Measurements from ENCODE around the gene LRRC8B. TPM values are rescaled to one million over a fixed set of nuclear protein-coding genes. Genes with fewer than 3 reads are reported as not detected.

Gene LRRC8B
- total RNA-seq, 2 donors from 2014 or later: 39.2 to 39.4 TPM

DNA sequence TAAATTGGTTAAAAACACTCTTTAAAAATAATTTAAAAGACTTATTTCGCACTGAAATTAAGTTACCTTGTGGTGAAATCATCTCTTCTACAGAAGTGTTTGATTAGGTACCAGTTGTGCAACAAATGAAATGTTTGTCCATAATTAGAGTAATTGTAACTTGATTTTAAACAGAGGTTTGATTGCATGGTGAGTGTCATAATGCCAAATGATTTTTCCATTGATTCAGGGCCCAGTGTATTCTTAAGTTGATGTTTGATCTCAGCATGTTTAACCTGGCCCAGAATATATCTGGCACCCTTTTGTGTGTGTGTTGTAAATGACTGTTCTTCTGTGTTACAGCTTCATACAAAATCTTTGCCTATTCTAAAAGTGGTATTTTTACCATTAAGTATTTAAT, 28.5 kb downstream of the LRRC8B start:
- WGBS, 2 experiments (ENCODE audit: insufficient coverage in 1 of 2, insufficient read length in 1 of 2): 100% methylated on average over 1 of the region's 1 CpG; no CpG with 5 or more reads in 1 of the 2 experiments
- Histone ChIP-seq H3K27me3 (ENCODE audit: control insufficient read depth, insufficient read depth, low read length, poor library complexity, severe bottlenecking) (no peaks in the 10 kb centered on the region), H3K36me3 (ENCODE audit: control insufficient read depth, insufficient read depth, low read length) (peaks cover 22% of the 10 kb centered on the region), H3K27ac (ENCODE audit: low read depth, low read length) (no peak overlapping the region), H3K9me3 (ENCODE audit: control insufficient read depth, low read length) (no peaks in the 10 kb centered on the region), H3K4me1 (ENCODE audit: control insufficient read depth, insufficient read depth, low read length) (peaks cover 5% of the 10 kb centered on the region), H3K9ac (ENCODE audit: extremely low read depth, low read length, poor library complexity, severe bottlenecking) (no peak overlapping the region), H3K4me3 (ENCODE audit: low read length) (no peak overlapping the region)
- H3K4me1 Mint-ChIP-seq: peaks cover 29% of the 10 kb centered on the region
- no peak for TF ChIP-seq CTCF (conservative IDR thresholded peaks at IDR 0.05)
- H3K4me3 Mint-ChIP-seq: no peak overlapping the region
- no peaks in the 10 kb centered on the region for H3K27me3 Mint-ChIP-seq (ENCODE audit: insufficient read depth)
- no peaks in the 10 kb centered on the region for H3K9me3 Mint-ChIP-seq
- no peak for DNase-seq
- H3K27ac Mint-ChIP-seq: no peak overlapping the region
- H3K36me3 Mint-ChIP-seq (ENCODE audit: low read depth): peaks cover 19% of the 10 kb centered on the region

GRCh38 chr1:89555550-89555949, 30.9 kb downstream of the LRRC8B start:
- H3K9ac ChIP-seq (ENCODE audit: extremely low read depth, low read length, poor library complexity, severe bottlenecking): no peak overlapping the region
- H3K4me3 Mint-ChIP-seq: no peak overlapping the region
- peaks cover 36% of the 10 kb centered on the region for H3K36me3 Mint-ChIP-seq (ENCODE audit: low read depth)
- no peak for DNase-seq
- peaks cover 15% of the 10 kb centered on the region for H3K4me1 Mint-ChIP-seq
- no peak for TF ChIP-seq CTCF (conservative IDR thresholded peaks at IDR 0.05)
- H3K9me3 Mint-ChIP-seq: peaks cover 3% of the 10 kb centered on the region
- no peaks in the 10 kb centered on the region for H3K27me3 ChIP-seq (ENCODE audit: control insufficient read depth, insufficient read depth, low read length, poor library complexity, severe bottlenecking)
- H3K27me3 Mint-ChIP-seq (ENCODE audit: insufficient read depth): no peaks in the 10 kb centered on the region
- 92 to 93% methylated on average over 1 to 2 of the region's 2 CpGs for WGBS, 2 experiments (ENCODE audit: insufficient coverage in 1 of 2, insufficient read length in 1 of 2)
- H3K27ac ChIP-seq (ENCODE audit: low read depth, low read length): no peak overlapping the region
- H3K9me3 ChIP-seq (ENCODE audit: control insufficient read depth, low read length): peaks cover 12% of the 10 kb centered on the region
- no peak overlapping the region for H3K4me3 ChIP-seq (ENCODE audit: low read length)
- H3K27ac Mint-ChIP-seq: no peak overlapping the region
- peaks cover 39% of the 10 kb centered on the region for H3K36me3 ChIP-seq (ENCODE audit: control insufficient read depth, insufficient read depth, low read length)
- no peaks in the 10 kb centered on the region for H3K4me1 ChIP-seq (ENCODE audit: control insufficient read depth, insufficient read depth, low read length)

DNA sequence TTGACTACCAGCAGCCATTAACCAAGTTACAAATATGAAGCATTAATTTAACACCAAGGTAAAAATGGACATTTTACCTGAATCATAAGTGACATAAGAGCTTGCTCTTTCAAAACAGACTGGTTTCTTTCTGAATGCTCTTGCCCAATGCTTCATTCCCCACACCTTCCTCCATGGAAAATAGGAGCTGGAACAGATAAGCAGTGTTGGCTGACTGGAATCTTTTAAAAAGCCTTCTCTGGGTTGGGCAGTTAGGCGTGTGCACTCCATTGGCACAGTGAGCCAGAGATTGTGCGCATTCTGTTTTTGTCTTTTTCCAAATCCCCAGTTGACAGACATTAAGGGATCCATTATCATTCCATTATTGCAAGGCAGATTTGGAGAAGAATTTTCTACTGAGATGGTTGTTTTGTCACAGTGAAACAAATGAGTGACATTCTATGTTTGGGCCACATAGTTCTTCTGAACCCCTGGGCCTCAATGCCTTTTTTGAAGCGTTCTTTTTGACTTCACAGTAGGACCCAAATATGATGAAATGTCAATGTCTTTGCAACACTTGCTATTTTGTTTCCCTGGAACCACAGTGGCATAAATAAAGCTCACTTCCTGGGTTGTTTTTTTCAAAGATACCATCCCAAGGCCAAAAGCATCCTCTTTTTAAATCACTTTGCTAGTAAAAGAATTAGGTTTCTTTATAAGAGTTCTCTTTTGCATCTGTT, 32.3 kb downstream of the LRRC8B start:
- Histone ChIP-seq H3K9ac (ENCODE audit: extremely low read depth, low read length, poor library complexity, severe bottlenecking) (no peak overlapping the region), H3K9me3 (ENCODE audit: control insufficient read depth, low read length) (peaks cover 12% of the 10 kb centered on the region), H3K4me1 (ENCODE audit: control insufficient read depth, insufficient read depth, low read length) (no peaks in the 10 kb centered on the region), H3K36me3 (ENCODE audit: control insufficient read depth, insufficient read depth, low read length) (peaks cover 42% of the 10 kb centered on the region), H3K27me3 (ENCODE audit: control insufficient read depth, insufficient read depth, low read length, poor library complexity, severe bottlenecking) (no peaks in the 10 kb centered on the region), H3K4me3 (ENCODE audit: low read length) (no peak overlapping the region), H3K27ac (ENCODE audit: low read depth, low read length) (no peak overlapping the region)
- Mint-ChIP-seq H3K9me3 (peaks cover 6% of the 10 kb centered on the region), H3K36me3 (ENCODE audit: low read depth) (peaks cover 36% of the 10 kb centered on the region), H3K27me3 (ENCODE audit: insufficient read depth) (no peaks in the 10 kb centered on the region), H3K27ac (no peak overlapping the region), H3K4me1 (peaks cover 10% of the 10 kb centered on the region), H3K4me3 (no peak overlapping the region)
- TF ChIP-seq CTCF (conservative IDR thresholded peaks at IDR 0.05): no peak
- WGBS, 2 experiments (ENCODE audit: insufficient coverage in 1 of 2, insufficient read length in 1 of 2): 96 to 100% methylated on average over 2 to 3 of the region's 3 CpGs
- no peak for DNase-seq
